Activated CD8-positive, alpha-beta memory T cell treated with anti-CD3 and anti-CD28 coated beads, Interleukin-2, amount 50 U/mL, for 4 hours (primary cell): Measurements from ENCODE around the gene CD38.
"Not testable (repeated sequence)": the region's sequence is repeated elsewhere in the genome, so short reads cannot be mapped to it uniquely, and the experiment has no call there.

ENCODE experiments used
- DNase-seq: peaks from one replicate; pipeline ENCODE4 v3.0.0-alpha.2; 2020

The CD38 gene

DNA sequence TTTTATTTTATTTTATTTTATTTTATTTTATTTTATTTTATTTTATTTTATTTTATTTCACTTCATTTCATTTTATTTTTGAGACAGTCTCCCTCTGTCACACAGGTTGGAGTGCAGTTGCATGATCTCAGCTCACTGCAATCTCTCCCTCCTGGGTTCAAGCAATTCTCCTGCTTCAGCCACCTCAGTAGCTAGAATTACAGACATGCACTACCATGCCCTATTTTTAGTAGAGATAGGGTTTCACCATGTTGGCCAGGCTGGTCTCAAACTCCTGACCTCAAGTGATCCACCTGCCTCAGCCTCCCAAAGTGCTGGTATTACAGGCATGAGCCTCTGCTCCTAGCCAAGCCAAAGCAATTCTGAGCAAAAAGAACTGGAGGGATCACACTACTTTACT, 24.4 kb downstream of the CD38 start:
- not testable (repeated sequence) for DNase-seq

GRCh38 chr4:15805583-15806517, 27.7 kb downstream of the CD38 start:
- DNase-seq, result peak; percentile 30

DNA sequence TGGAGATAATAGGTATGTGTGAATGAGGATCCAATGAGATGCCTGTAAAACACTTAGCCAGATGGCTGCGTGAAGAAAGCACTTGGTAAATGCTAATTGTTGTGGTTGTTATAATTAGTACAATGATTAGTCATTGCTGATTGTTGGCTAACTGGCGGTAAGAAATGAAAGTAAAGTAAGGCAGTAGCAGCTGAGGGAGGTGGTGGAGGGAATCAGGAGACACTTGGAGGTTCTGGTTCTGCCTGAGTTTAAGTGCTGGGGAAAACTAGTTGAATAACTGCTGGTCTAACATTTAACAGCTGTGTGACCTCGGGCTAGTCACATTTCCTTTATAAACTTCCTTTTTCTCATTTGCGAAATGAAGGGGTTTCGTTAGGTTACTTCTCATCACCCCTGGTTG, 30.9 kb downstream of the CD38 start:
- no peak for DNase-seq

- DNase-seq, result no peak
Observed at GRCh38 chr4:15809466-15809865, 31.3 kb downstream of the CD38 start.

DNA sequence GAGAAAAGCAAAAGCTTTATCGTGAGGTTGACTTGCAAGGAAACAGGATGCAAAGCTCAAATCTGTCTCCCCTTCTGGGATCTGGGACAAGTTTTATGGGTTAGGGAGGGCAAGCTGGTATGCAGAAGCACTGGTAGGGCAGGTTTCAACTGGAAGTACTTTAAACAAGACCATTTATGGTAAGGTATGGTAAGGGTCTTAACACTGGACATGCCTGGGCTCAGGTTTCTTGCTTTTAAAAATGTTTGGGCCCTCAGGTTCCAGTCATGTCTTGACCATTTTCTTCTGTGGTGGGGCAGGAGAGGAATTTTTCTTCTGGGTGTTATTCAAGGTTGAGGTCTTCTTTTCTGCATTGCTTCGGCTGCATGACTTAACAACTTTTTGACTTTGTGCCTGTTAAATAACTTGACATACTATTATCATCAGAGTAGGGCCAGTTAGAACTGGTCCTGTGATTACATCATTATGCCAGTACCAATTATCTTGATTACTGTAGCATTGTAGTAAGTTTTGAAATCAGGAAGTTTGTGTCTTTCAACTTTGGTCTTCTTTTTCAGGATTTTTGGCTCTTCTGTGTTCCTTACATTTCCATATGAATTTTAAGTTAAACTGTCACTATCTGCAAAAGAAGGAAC, 33.7 kb downstream of the CD38 start:
- DNase-seq, result no peak

DNA sequence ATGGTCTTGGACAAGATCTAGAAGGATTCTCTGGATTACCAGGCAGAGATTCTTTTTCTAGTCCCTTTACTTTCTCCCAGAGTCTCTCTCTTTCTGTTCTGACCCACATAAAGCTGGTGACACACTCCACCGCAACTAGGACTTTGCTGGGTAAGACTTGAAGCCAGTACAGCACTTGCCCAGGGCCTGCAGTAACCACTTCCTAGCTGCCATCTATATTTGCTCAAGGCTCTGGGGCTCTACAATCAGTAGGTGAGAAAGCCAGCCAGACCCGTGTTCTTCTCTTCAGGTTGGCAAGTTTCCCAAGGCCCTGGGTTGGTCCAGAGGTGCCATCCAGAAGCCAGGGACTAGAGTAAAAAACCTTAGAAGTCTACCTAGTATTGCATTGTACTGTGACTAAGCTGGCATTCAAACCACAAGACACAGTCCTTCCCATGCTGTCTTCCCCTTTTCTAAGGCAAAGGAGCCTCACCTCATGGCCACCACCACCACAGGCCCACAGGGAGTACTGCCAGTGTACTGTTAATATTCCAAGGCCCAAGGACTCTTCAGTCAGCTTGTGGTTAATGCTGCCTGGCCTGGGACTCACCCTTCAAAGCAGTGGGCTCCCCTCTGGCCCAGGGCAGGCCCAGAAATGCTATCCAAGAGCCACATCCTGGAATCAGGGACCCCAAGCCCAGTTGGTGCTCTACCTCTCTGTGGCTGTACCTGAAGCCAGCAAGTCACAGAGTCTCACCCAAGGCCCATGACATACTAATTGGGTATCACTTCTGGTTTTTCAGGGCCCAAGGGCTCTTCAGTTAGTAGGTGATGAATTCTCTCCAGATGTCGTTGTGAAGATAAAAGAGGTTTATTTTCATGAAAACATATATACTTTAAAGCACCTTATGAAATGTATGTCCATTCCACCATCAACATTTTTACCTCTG, 54.7 kb downstream of the CD38 start:
- no peak for DNase-seq

GRCh38 chr4:15833801-15834200, 55.7 kb downstream of the CD38 start:
- no peak for DNase-seq

- DNase-seq, result no peak
Observed at GRCh38 chr4:15836362-15836761, 58.2 kb downstream of the CD38 start.

- no peak for DNase-seq
Observed at GRCh38 chr4:15837591-15837990, 59.5 kb downstream of the CD38 start.

GRCh38 chr4:15841194-15841730, 63.1 kb downstream of the CD38 start:
- not testable (repeated sequence) for DNase-seq

DNA sequence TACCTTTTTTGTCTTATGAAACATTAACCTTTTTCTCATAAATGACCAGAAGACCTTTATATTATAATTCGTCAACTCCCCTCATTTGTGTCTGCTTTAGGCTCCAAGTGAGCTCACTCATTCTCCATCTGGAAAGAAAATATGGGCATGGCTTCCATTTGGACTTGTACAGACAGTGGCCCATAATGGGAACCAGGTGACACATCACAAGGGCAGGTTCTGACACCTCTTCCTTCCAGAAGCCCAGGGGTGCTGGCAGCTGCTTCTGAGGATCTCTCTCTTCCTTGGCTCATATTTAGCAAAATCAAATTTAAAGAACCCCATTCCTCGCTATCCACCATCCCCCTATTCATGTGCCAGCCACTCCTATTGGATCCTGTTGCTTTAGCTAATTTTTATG, 69.6 kb downstream of the CD38 start:
- DNase-seq, result no peak

GRCh38 chr4:15848191-15848842, 70.2 kb downstream of the CD38 start:
- DNase-seq, result no peak

DNA sequence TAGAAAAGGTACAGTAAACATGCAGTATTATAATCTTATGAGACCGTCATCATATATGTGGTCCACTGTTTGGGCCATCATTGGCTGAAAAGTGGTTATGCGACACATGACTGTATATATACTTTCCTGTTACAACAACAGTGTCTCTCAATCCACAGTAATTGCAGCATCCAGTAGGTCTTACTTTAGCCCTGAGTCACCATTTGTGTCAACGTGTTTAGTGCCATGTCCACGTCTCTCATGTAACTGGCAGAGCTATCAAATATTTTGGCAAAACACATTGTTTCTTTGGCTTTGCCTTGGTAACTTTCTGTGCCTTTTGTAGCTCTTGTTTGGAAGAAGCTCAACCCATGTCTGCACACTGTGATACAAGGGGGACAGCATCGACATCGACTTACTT, 73.8 kb downstream of the CD38 start:
- no peak for DNase-seq

- no peak for DNase-seq
Observed at GRCh38 chr4:15852524-15852923, 74.4 kb downstream of the CD38 start.

DNA sequence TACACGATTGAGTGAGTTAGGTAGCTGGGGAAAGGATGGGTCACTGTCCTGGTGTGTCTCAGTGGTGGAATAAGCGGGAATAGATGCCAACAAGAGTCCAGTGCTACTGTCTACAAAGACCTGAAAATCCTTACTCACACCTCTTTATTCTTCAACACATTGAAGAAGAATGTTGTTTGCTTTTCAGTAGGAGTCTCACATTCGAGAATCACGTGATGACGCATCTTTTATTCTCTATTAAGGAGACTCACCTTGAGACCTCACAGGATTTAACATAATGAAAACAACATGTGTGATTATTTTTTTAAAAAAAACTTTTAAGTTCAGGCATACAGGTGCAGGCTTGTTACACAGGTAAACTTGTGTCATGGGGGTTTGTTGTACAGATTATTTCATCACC, 75.2 kb downstream of the CD38 start:
- no peak for DNase-seq

DNA sequence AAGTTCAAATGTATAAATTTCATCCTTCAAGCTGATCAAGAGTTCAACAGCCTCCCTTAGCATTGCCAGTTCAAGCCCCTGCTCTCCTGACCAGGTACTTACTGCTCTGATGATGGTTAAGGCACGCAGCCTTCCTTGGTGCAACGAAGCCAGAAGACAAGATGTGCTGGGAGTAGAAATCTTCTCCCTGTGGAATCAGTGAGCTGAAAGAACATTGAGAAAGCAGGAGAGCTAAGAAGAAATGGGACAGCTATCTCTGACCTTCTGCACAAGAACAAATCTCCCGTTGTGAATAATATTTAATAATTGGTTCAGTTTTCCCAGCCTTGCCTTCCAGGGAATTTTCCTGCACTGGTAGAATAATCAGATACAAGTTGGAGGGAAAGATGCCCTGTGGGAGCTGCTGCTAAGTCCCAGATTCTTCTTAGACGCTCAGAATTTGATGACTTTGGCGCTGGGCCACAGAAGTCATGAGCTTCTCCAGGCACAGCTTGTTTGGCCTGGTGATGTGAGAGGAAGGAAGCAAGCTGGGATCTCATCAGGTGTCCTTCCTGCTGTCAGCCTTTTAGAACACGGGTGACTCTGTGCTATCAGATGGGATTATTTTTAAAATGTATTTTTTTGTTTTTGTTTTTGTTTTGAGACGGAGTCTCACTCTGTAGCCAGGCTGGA, 77.8 kb downstream of the CD38 start:
- DNase-seq, result no peak

- not testable (repeated sequence) for DNase-seq
Observed at GRCh38 chr4:15861198-15861597, 83.1 kb downstream of the CD38 start.

GRCh38 chr4:15864651-15865566, 86.8 kb downstream of the CD38 start:
- DNase-seq, result no peak

- no peak for DNase-seq
Observed at GRCh38 chr4:15868111-15868510, 90.0 kb downstream of the CD38 start.

GRCh38 chr4:15868826-15869413, 90.8 kb downstream of the CD38 start:
- no peak for DNase-seq
